Esophagus squamous epithelium (tissue), 5 donors: ENCODE measurements around the gene RNF133. TPM values are rescaled to one million over a fixed set of nuclear protein-coding genes. Genes with fewer than 3 reads are reported as not detected.

Experiments used
- DNase-seq: peaks from one replicate; lab custom pipeline; 2025; lab: John Stamatoyannopoulos, UW
- H3K27ac ChIP-seq, 4 donors: fragments of 200-600 bp; sonication (generic); one replicate each; pipeline ENCODE4 v1.5.1; 2016 to 2019; ENCODE audit warnings: mild to moderate bottlenecking in 1 of 4
- H3K27me3 ChIP-seq, 4 donors: fragments of 200-600 bp; sonication (generic); 1 replicate in 3 of 4; 2 replicates in 1 of 4; pipeline versions ENCODE4 v1.5.1 to v1.6.0; 2017 to 2021; ENCODE audit warnings: antibody characterized with exemption in 1 of 4
- H3K36me3 ChIP-seq, 3 donors: fragments of 200-600 bp; sonication (generic); one replicate each; pipeline ENCODE4 v1.5.1; 2016 to 2019
- H3K4me1 ChIP-seq, 3 donors: fragments of 200-600 bp; sonication (generic); one replicate each; pipeline ENCODE4 v1.5.1; 2017 to 2019
- H3K4me3 ChIP-seq, 4 donors: fragments of 200-600 bp; sonication (generic); 1 replicate in 3 of 4; 2 replicates in 1 of 4; pipeline ENCODE4 v1.5.1; 2016 to 2019; ENCODE audit warnings: mild to moderate bottlenecking in 2 of 4, moderate library complexity in 1 of 4
- H3K9me3 ChIP-seq, 3 donors: fragments of 200-600 bp; sonication (generic); one replicate each; pipeline ENCODE4 v1.5.1; 2016 to 2019
- CTCF ChIP-seq, 6 experiments: fragments of 450-650 bp in 4 of 6; fragments of 200-600 bp in 2 of 6; sonication (generic) in 2 of 6; IDR thresholded peaks; one replicate each; pipeline ENCODE4 v1.5.1; 2016 to 2019; ENCODE audit warnings: antibody characterized with exemption in 6 of 6, mild to moderate bottlenecking in 4 of 6, moderate library complexity in 4 of 6
- POLR2A ChIP-seq, 4 donors: fragments of 450-650 bp; IDR thresholded peaks; one replicate each; pipeline ENCODE4 v1.6.1; 2017; ENCODE audit warnings: antibody characterized with exemption in 4 of 4, mild to moderate bottlenecking in 4 of 4, moderate library complexity in 3 of 4
- WGBS, 2 donors: methylation state at CpG; one replicate each; pipeline ENCODE4 v1.1.5; 2018; 5-methylcytosine and 5-hydroxymethylcytosine counted together
- intact Hi-C: fragments of 100-400 bp; cut with DNase I; formaldehyde crosslinking; loops from one replicate; pipeline ENCODE4 v1.15.0; 2022
- total RNA-seq, 4 donors: library from RNA; depleted of rRNA; stranded (reverse); fragments of >200 nt; gene quantifications; one replicate each; pipeline ENCODE4 v1.1.0, GENCODE V29; 2016
- donor health status: DM: yes; HTN: yes; CAD: no.

The RNF133 gene
- total RNA-seq, 4 donors from 2014 or later: 0.40 to 0.57 TPM; not detected in 2

- Histone ChIP-seq H3K4me1 (no peaks in the 10 kb centered on the region), H3K9me3 (no peaks in the 10 kb centered on the region), H3K27ac (no peak overlapping the region), H3K27me3 (no peaks in the 10 kb centered on the region), H3K4me3 (no peak overlapping the region), H3K36me3 (no peaks in the 10 kb centered on the region)
- TF ChIP-seq CTCF (IDR thresholded peaks at IDR 0.05) (no peak), POLR2A (IDR thresholded peaks at IDR 0.05) (no peak)
- WGBS, 2 donors: 83 to 86% methylated on average over 2 of the region's 2 CpGs
- intact Hi-C loops: no loop called here
- no peak for DNase-seq
Measured at GRCh38 chr7:122706836-122707235, 7.9 kb upstream of the RNF133 start.

- DNase-seq: no peak
- no peaks in the 10 kb centered on the region for H3K27me3 ChIP-seq
- TF ChIP-seq POLR2A (IDR thresholded peaks at IDR 0.05): no peak
- TF ChIP-seq CTCF (IDR thresholded peaks at IDR 0.05): no peak
- no peaks in the 10 kb centered on the region for H3K4me1 ChIP-seq
- H3K4me3 ChIP-seq: no peak within 1 kb of the TSS
- H3K9me3 ChIP-seq: no peaks in the 10 kb centered on the region
- WGBS, 2 donors: 61 to 78% methylated on average over 1 of the region's 1 CpG
- H3K36me3 ChIP-seq: no peaks in the 10 kb centered on the region
- intact Hi-C loops: no loop called here
- H3K27ac ChIP-seq: no peak within 1 kb of the TSS
Measured at GRCh38 chr7:122702872-122703510, 4.1 kb upstream of the RNF133 start, which contains the start of gene RNF148. TSS of gene RNF148 (minus strand) at chr7:122702922. CDS start at chr7:122702750, 172 bp downstream.

GRCh38 chr7:122695816-122696215 is 3.1 kb downstream of the RNF133 start:
- Histone ChIP-seq H3K27me3 (no peaks in the 10 kb centered on the region), H3K36me3 (no peaks in the 10 kb centered on the region), H3K4me1 (no peaks in the 10 kb centered on the region), H3K4me3 (no peak overlapping the region), H3K27ac (no peak overlapping the region), H3K9me3 (no peaks in the 10 kb centered on the region)
- WGBS, 2 donors: 67 to 92% methylated on average over 1 of the region's 1 CpG
- intact Hi-C loops: no loop called here
- no peak for DNase-seq
- TF ChIP-seq CTCF (IDR thresholded peaks at IDR 0.05) (no peak), POLR2A (IDR thresholded peaks at IDR 0.05) (no peak)

- Histone ChIP-seq H3K9me3 (no peaks in the 10 kb centered on the region), H3K36me3 (no peaks in the 10 kb centered on the region), H3K4me3 (no peak overlapping the region), H3K4me1 (no peaks in the 10 kb centered on the region), H3K27ac (no peak overlapping the region), H3K27me3 (no peaks in the 10 kb centered on the region)
- TF ChIP-seq CTCF (IDR thresholded peaks at IDR 0.05) (no peak), POLR2A (IDR thresholded peaks at IDR 0.05) (no peak)
- WGBS, 2 donors: 73 to 85% methylated on average over 2 of the region's 2 CpGs
- intact Hi-C loops: no loop called here
- DNase-seq: no peak
Measured at GRCh38 chr7:122694697-122695096, 4.2 kb downstream of the RNF133 start.

- intact Hi-C loops: no loop called here
- WGBS, 2 donors: 92 to 97% methylated on average over 3 of the region's 3 CpGs
- TF ChIP-seq CTCF (IDR thresholded peaks at IDR 0.05) (no peak), POLR2A (IDR thresholded peaks at IDR 0.05) (no peak)
- H3K36me3 ChIP-seq: no peaks in the 10 kb centered on the region
- no peaks in the 10 kb centered on the region for H3K9me3 ChIP-seq
- H3K27me3 ChIP-seq: no peaks in the 10 kb centered on the region
- no peak overlapping the region for H3K27ac ChIP-seq
- DNase-seq: no peak
- no peaks in the 10 kb centered on the region for H3K4me1 ChIP-seq
- no peak overlapping the region for H3K4me3 ChIP-seq
Measured at GRCh38 chr7:122692769-122693309, 6.1 kb downstream of the RNF133 start.
